GM23338 (cell line): Measurements from ENCODE around the gene EGFL7. TPM values are rescaled to one million over a fixed set of nuclear protein-coding genes. Genes with fewer than 3 reads are reported as not detected.

Experiments used
- ATAC-seq: fragments of 200-7000 bp; cut with Tn5 transposase; 3 replicates; pipeline ENCODE4 v1.9.1; 2020
- DNase-seq: peaks from one replicate; pipeline ENCODE4 v3.0.0-alpha.2; 2015; ENCODE audit warnings: low spot score
- H2AFZ ChIP-seq: fragments of 200-600 bp; sonication (generic); 2 replicates; pipeline ENCODE4 v1.8.0; 2016; ENCODE audit warnings: antibody characterized with exemption, mild to moderate bottlenecking, moderate library complexity
- H3F3A ChIP-seq: fragments of 200-600 bp; sonication (generic); replicated peaks from 2 replicates; pipeline ENCODE4 v1.8.0; 2017; ENCODE audit warnings: antibody characterized with exemption, mixed run types, low read depth
- H3K27ac ChIP-seq: fragments of 200-600 bp; sonication (generic); 2 replicates; pipeline ENCODE4 v1.6.1; 2016; ENCODE audit warnings: low read depth
- H3K27me3 ChIP-seq: fragments of 200-600 bp; sonication (generic); 2 replicates; pipeline ENCODE4 v1.8.0; 2016; ENCODE audit warnings: mild to moderate bottlenecking, mixed run types, moderate library complexity; ENCODE audit not compliant: insufficient read depth
- H3K36me3 ChIP-seq: fragments of 200-600 bp; sonication (generic); 2 replicates; pipeline ENCODE4 v1.8.0; 2016; ENCODE audit warnings: mild to moderate bottlenecking; ENCODE audit not compliant: insufficient read depth
- H3K4me1 ChIP-seq: fragments of 200-600 bp; sonication (generic); 2 replicates; pipeline ENCODE4 v1.8.0; 2016; ENCODE audit warnings: mild to moderate bottlenecking, moderate library complexity; ENCODE audit not compliant: insufficient read depth
- H3K4me2 ChIP-seq: fragments of 200-600 bp; sonication (generic); 2 replicates; pipeline ENCODE4 v1.7.1; 2017; ENCODE audit warnings: mixed run types
- H3K4me3 ChIP-seq: fragments of 200-600 bp; sonication (generic); 2 replicates; pipeline ENCODE4 v1.6.1; 2016; ENCODE audit warnings: mixed run types
- H3K79me2 ChIP-seq: fragments of 200-600 bp; sonication (generic); replicated peaks from 2 replicates; pipeline ENCODE4 v1.8.0; 2017; ENCODE audit warnings: mild to moderate bottlenecking; ENCODE audit not compliant: insufficient read depth
- H3K9me2 ChIP-seq: fragments of 200-600 bp; sonication (generic); 2 replicates; pipeline ENCODE4 v1.8.0; 2017; ENCODE audit not compliant: insufficient read depth
- H4K20me1 ChIP-seq: fragments of 200-600 bp; sonication (generic); replicated peaks from 2 replicates; pipeline ENCODE4 v1.8.0; 2017; ENCODE audit warnings: mild to moderate bottlenecking; ENCODE audit not compliant: insufficient read depth
- H3K27ac Mint-ChIP-seq: 2 replicates; pipeline ENCODE4 v1.8.0; 2020; ENCODE audit warnings: inconsistent platforms, mild to moderate bottlenecking, moderate library complexity, mixed read lengths
- H3K27me3 Mint-ChIP-seq: 3 replicates; pipeline ENCODE4 v1.8.0; 2022; ENCODE audit warnings: low read depth, mild to moderate bottlenecking, moderate library complexity, mixed read lengths, inconsistent platforms; ENCODE audit not compliant: insufficient read depth, poor library complexity
- H3K36me3 Mint-ChIP-seq: 3 replicates; pipeline ENCODE4 v1.8.0; 2021; ENCODE audit warnings: low read depth, mild to moderate bottlenecking, inconsistent platforms, moderate library complexity, mixed read lengths
- H3K4me1 Mint-ChIP-seq: 3 replicates; pipeline ENCODE4 v1.8.0; 2020; ENCODE audit warnings: mild to moderate bottlenecking, inconsistent platforms, mixed read lengths
- H3K4me3 Mint-ChIP-seq: 3 replicates; pipeline ENCODE4 v1.8.0; 2021; ENCODE audit warnings: moderate library complexity, mild to moderate bottlenecking, inconsistent platforms, mixed read lengths
- H3K9me3 Mint-ChIP-seq: 3 replicates; pipeline ENCODE4 v1.8.0; 2020; ENCODE audit warnings: moderate library complexity, mild to moderate bottlenecking, inconsistent platforms, mixed read lengths
- CREB1 ChIP-seq: fragments of 250-450 bp; sonication (Bioruptor Pico); IDR thresholded peaks from 2 replicates; pipeline ENCODE4 v1.5.0; 2020; ENCODE audit warnings: low read depth, mild to moderate bottlenecking, moderate library complexity
- EZH2 ChIP-seq: fragments of 200-600 bp; sonication (generic); IDR thresholded peaks from one replicate; pipeline ENCODE4 v1.8.0; 2017; ENCODE audit warnings: antibody characterized with exemption, mild to moderate bottlenecking, low read depth; ENCODE audit not compliant: unreplicated experiment
- EZH2phosphoT487 ChIP-seq: fragments of 200-600 bp; sonication (generic); IDR thresholded peaks from one replicate; pipeline ENCODE4 v1.8.1; 2018; ENCODE audit warnings: antibody characterized with exemption; ENCODE audit not compliant: unreplicated experiment
- NANOG ChIP-seq: IDR thresholded peaks from 2 replicates; pipeline ENCODE4 v1.6.1; 2016; ENCODE audit warnings: antibody characterized with exemption, borderline replicate concordance
- POLR2AphosphoS5 ChIP-seq: IDR thresholded peaks from 2 replicates; pipeline ENCODE4 v1.6.1; 2016; ENCODE audit warnings: antibody characterized with exemption, low read depth
- STAT1 ChIP-seq: IDR thresholded peaks from one replicate; pipeline ENCODE4 v1.6.1; 2016; ENCODE audit warnings: antibody characterized with exemption; ENCODE audit not compliant: unreplicated experiment
- ZNF114 ChIP-seq: fragments of 250-450 bp; sonication (Bioruptor Pico); IDR thresholded peaks from 2 replicates; pipeline ENCODE4 v1.5.0; 2020; ENCODE audit warnings: mild to moderate bottlenecking, moderate library complexity
- ZNF331 ChIP-seq: fragments of 250-450 bp; sonication (Bioruptor Pico); IDR thresholded peaks from 2 replicates; pipeline ENCODE4 v1.5.0; 2020; ENCODE audit warnings: low read depth, mild to moderate bottlenecking, moderate library complexity
- polyA plus RNA-seq: library from polyadenylated mRNA; unstranded; fragments of >200 nt; fragmentation: Nextera tagmentation; extraction: Ambion mirVana; gene quantifications from 2 replicates; pipeline ENCODE4 v1.2.1, GENCODE V29; 2016
- total RNA-seq: library from RNA; depleted of rRNA; stranded (reverse); fragments of >200 nt; shearing (Covaris generic); gene quantifications from 2 replicates; pipeline ENCODE4 v1.2.3, GENCODE V29; 2014
- TF ChIP-seq, protein P1 (sequence below): IDR thresholded peaks from one replicate; pipeline ENCODE4 v1.6.1; 2018; ENCODE audit warnings: antibody characterized with exemption; ENCODE audit not compliant: unreplicated experiment
- TF ChIP-seq, protein P2 (sequence below): IDR thresholded peaks from 2 replicates; pipeline ENCODE4 v1.6.1; 2016; ENCODE audit warnings: antibody characterized with exemption
- TF ChIP-seq, protein P3 (sequence below), 2 experiments: fragments of 200-600 bp in 1 of 2; sonication (generic) in 1 of 2; conservative IDR thresholded peaks; 2 replicates each; pipeline versions ENCODE4 v1.5.1 to v1.6.1; 2016 to 2017; ENCODE audit warnings: antibody characterized with exemption in 2 of 2, low read depth in 2 of 2, mild to moderate bottlenecking in 2 of 2, moderate library complexity in 1 of 2

Gene EGFL7
- total and polyA plus RNA-seq, 2 experiments from 2014 or later = 44.4 to 60.8 TPM

DNA sequence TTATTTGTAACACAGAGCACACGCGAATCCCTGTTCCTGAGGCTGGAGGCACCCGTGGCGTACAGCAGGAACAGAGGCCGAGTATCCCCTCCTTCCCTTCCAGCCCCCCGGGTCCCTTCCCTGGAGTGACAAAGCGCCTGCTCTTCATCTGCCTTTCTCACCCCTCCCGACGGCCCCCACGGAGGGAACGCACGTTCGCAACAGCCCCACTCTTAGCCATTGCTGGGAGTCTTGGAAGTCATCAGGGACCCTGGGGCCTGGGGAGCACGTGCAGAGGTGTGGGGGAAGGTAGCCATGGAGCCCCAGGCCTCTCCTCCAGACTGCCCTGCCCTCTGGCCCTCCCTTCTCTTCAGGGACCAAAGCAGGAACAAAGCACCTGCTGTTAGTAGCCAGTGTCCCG is 22.1 kb downstream of the EGFL7 start (continued):
- TF ChIP-seq, protein P1, sequence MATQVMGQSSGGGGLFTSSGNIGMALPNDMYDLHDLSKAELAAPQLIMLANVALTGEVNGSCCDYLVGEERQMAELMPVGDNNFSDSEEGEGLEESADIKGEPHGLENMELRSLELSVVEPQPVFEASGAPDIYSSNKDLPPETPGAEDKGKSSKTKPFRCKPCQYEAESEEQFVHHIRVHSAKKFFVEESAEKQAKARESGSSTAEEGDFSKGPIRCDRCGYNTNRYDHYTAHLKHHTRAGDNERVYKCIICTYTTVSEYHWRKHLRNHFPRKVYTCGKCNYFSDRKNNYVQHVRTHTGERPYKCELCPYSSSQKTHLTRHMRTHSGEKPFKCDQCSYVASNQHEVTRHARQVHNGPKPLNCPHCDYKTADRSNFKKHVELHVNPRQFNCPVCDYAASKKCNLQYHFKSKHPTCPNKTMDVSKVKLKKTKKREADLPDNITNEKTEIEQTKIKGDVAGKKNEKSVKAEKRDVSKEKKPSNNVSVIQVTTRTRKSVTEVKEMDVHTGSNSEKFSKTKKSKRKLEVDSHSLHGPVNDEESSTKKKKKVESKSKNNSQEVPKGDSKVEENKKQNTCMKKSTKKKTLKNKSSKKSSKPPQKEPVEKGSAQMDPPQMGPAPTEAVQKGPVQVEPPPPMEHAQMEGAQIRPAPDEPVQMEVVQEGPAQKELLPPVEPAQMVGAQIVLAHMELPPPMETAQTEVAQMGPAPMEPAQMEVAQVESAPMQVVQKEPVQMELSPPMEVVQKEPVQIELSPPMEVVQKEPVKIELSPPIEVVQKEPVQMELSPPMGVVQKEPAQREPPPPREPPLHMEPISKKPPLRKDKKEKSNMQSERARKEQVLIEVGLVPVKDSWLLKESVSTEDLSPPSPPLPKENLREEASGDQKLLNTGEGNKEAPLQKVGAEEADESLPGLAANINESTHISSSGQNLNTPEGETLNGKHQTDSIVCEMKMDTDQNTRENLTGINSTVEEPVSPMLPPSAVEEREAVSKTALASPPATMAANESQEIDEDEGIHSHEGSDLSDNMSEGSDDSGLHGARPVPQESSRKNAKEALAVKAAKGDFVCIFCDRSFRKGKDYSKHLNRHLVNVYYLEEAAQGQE = no peak
- TF ChIP-seq, protein P2, sequence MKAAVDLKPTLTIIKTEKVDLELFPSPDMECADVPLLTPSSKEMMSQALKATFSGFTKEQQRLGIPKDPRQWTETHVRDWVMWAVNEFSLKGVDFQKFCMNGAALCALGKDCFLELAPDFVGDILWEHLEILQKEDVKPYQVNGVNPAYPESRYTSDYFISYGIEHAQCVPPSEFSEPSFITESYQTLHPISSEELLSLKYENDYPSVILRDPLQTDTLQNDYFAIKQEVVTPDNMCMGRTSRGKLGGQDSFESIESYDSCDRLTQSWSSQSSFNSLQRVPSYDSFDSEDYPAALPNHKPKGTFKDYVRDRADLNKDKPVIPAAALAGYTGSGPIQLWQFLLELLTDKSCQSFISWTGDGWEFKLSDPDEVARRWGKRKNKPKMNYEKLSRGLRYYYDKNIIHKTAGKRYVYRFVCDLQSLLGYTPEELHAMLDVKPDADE = no peak
- TF ChIP-seq EZH2 (no peak), STAT1 (no peak), CREB1 (CRISPR knock-in tag) (no peak), POLR2AphosphoS5 (no peak), ZNF331 (CRISPR knock-in tag) (no peak), EZH2phosphoT487 (no peak), ZNF114 (no peak)
- TF ChIP-seq, protein P3, sequence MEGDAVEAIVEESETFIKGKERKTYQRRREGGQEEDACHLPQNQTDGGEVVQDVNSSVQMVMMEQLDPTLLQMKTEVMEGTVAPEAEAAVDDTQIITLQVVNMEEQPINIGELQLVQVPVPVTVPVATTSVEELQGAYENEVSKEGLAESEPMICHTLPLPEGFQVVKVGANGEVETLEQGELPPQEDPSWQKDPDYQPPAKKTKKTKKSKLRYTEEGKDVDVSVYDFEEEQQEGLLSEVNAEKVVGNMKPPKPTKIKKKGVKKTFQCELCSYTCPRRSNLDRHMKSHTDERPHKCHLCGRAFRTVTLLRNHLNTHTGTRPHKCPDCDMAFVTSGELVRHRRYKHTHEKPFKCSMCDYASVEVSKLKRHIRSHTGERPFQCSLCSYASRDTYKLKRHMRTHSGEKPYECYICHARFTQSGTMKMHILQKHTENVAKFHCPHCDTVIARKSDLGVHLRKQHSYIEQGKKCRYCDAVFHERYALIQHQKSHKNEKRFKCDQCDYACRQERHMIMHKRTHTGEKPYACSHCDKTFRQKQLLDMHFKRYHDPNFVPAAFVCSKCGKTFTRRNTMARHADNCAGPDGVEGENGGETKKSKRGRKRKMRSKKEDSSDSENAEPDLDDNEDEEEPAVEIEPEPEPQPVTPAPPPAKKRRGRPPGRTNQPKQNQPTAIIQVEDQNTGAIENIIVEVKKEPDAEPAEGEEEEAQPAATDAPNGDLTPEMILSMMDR (conservative IDR thresholded peaks at IDR 0.05; ENCODE audit: low read depth in 2 of 2) = no peak

DNA sequence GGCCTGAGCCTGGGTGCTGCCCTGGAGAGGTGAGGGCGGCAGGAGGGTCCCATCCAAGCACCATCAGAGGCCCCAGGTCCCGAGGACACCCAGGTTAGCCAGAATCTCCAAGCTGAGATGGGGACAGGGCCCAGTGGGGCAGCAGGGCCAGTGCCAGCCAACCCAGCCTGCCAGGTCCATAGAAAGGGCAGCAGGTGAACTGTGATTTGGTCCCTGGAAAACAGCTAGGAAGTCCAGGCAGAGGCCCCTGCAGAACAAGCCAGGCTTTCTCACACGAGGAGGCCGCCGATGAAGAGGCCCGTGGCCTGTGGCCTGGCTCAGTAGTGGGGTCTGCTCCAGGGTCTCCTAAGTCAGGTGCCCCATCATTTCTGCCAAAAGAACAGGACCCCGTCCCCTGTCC is 22.5 kb downstream of the EGFL7 start:
- no peak overlapping the region for H3K27ac Mint-ChIP-seq
- H3K27ac ChIP-seq = no peak overlapping the region
- no peaks in the 10 kb centered on the region for H3K36me3 Mint-ChIP-seq
- no peak overlapping the region for H3K4me3 Mint-ChIP-seq
- H3K79me2 ChIP-seq = peaks cover 10% of the 10 kb centered on the region; the same call in 1 of the 2 replicates
- no peaks in the 10 kb centered on the region for H4K20me1 ChIP-seq
- no peaks in the 10 kb centered on the region for H3K9me3 Mint-ChIP-seq
- 0 out of 2 replicates have a peak, but pooled peaks cover 3% of the 10 kb centered on the region for H3F3A ChIP-seq
- H3K4me1 ChIP-seq = no peaks in the 10 kb centered on the region; the same call in 1 of the 2 replicates
- H3K36me3 ChIP-seq = no peaks in the 10 kb centered on the region
- no peak for DNase-seq
- H3K4me3 ChIP-seq = no peak overlapping the region
- peaks cover 22% of the 10 kb centered on the region for H3K27me3 Mint-ChIP-seq
- ATAC-seq = no peak
- no peak overlapping the region for H3K4me2 ChIP-seq
- no peak overlapping the region for H2AFZ ChIP-seq
- peaks cover 9% of the 10 kb centered on the region; the same call in 2 of the 3 replicates for H3K4me1 Mint-ChIP-seq
- H3K27me3 ChIP-seq = no peaks in the 10 kb centered on the region
- H3K9me2 ChIP-seq = no peaks in the 10 kb centered on the region
- TF ChIP-seq ZNF114 = no peak
- TF ChIP-seq STAT1 = no peak
- TF ChIP-seq, protein P2 = no peak
- no peak for TF ChIP-seq ZNF331 (CRISPR knock-in tag)
- no peak for TF ChIP-seq NANOG
- TF ChIP-seq EZH2 = no peak
- no peak for TF ChIP-seq EZH2phosphoT487
